ENCODE results near the gene ITGA2B. TPM values are rescaled to one million over a fixed set of nuclear protein-coding genes. Genes with fewer than 3 reads are reported as not detected.

Gene ITGA2B
- total and polyA plus RNA-seq, 2 of the 13 experiments (the other 11 are each of a cell fraction or from before 2014, with no cell fraction given): 0.38 to 1.1 TPM

- TF ChIP-seq ZNF710 (CRISPR knock-in tag; IDR thresholded peaks at IDR 0.05; ENCODE audit: borderline replicate concordance) (no peak), ERF (CRISPR knock-in tag; IDR thresholded peaks at IDR 0.05) (no peak), IRX3 (CRISPR knock-in tag; IDR thresholded peaks at IDR 0.05; ENCODE audit: borderline replicate concordance, low read depth) (no peak), GLI4 (CRISPR knock-in tag; IDR thresholded peaks at IDR 0.05; ENCODE audit: borderline replicate concordance) (no peak), KDM5B (CRISPR knock-in tag; IDR thresholded peaks at IDR 0.05; ENCODE audit: borderline replicate concordance) (peak; percentile 3; the same call in 1 of the 2 replicates), BCL6 (CRISPR knock-in tag; IDR thresholded peaks at IDR 0.05) (no peak), NFE2L2 (IDR thresholded peaks at IDR 0.05; ENCODE audit: low read length) (no peak), MED1 (CRISPR knock-in tag; IDR thresholded peaks at IDR 0.05) (peak; percentile 32; the same call in 1 of the 2 replicates), HOXA7 (CRISPR knock-in tag; IDR thresholded peaks at IDR 0.05) (no peak), NCOA5 (CRISPR knock-in tag; IDR thresholded peaks at IDR 0.05) (no peak), CAMTA2 (CRISPR knock-in tag; IDR thresholded peaks at IDR 0.05; ENCODE audit: borderline replicate concordance) (no peak), SOX6 (IDR thresholded peaks at IDR 0.05) (no peak), SOX6 (CRISPR knock-in tag; IDR thresholded peaks at IDR 0.05) (no peak), ZMYM4 (CRISPR knock-in tag; IDR thresholded peaks at IDR 0.05) (no peak), ZBTB40 (IDR thresholded peaks at IDR 0.05) (no peak), ZBTB40 (CRISPR knock-in tag; IDR thresholded peaks at IDR 0.05) (0 out of 2 replicates have a peak, but pooled peaks have one; percentile 6), TFDP1 (CRISPR knock-in tag; IDR thresholded peaks at IDR 0.05; ENCODE audit: borderline replicate concordance) (no peak), KLF9 (CRISPR knock-in tag; IDR thresholded peaks at IDR 0.05; ENCODE audit: low read depth) (no peak), ZSCAN12 (CRISPR knock-in tag; IDR thresholded peaks at IDR 0.05) (no peak), SMYD3 (CRISPR knock-in tag; IDR thresholded peaks at IDR 0.05) (no peak)
Observed at GRCh38 chr17:44345454-44346026, 43.9 kb downstream of the ITGA2B start (continued).
